NCI-H345 treated with DMSO at 0.1 percent for 48 hours (cell line): Measurements from ENCODE around the gene OCA2.

ENCODE experiments used
- DNase-seq: peaks from one replicate; lab custom pipeline; 2025; ENCODE audit not compliant: unreplicated experiment; lab: John Stamatoyannopoulos, UW

Gene OCA2

GRCh38 chr15:28082891-28083684 is 16.0 kb downstream of the OCA2 start:
- no peak for DNase-seq

- no peak for DNase-seq
Measured at GRCh38 chr15:28081594-28081993, 17.5 kb downstream of the OCA2 start.

DNA sequence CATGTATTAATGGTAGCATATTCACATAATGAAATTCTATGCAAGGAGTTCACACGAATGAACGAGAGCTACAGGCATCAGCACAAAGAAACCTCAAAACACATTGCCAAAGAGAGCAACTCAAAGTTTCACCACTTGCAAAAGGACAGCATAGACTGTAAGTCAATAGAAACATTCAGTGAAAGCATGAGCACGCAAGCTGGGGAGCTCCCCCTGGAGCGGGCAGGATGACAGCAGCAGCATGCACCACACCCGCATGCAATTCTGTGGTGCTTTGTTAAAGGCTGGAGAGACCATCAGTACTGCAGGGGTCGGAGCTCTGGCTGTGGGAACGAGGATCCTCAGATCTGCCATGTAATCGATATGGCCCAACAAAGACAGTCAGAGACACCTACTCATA is 18.7 kb downstream of the OCA2 start:
- no peak for DNase-seq

DNA sequence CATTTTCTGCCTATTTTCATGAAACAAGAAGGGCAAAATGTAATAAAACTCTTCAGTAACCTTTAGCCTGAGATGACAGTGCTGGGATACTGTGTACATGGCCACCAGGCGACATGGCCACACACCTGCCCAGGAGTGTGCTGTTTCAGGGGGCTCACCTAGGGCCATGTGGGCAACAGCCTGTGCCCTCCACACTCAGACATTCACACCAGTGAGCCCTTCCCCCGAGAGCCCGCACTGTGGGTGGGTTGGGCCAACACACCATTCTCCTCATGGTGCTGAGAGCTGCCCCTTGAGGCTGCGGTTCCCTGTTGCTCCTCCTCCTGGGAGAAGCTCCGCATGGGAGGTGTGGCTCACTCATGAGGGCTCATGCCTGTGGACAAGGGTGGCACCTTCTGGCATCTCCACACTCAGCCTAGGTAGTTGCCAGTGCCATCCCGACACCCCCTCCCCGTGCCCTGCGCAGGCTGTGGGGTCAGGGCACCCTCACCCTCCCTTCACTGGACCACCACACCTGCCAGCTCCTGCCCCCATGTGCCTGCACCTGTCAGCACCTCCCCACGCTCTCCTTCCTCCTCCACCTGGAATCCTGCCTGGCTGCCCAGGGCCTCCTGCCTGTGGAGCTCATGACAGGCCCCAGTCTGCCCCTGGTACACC is 19.7 kb downstream of the OCA2 start:
- DNase-seq: no peak

DNA sequence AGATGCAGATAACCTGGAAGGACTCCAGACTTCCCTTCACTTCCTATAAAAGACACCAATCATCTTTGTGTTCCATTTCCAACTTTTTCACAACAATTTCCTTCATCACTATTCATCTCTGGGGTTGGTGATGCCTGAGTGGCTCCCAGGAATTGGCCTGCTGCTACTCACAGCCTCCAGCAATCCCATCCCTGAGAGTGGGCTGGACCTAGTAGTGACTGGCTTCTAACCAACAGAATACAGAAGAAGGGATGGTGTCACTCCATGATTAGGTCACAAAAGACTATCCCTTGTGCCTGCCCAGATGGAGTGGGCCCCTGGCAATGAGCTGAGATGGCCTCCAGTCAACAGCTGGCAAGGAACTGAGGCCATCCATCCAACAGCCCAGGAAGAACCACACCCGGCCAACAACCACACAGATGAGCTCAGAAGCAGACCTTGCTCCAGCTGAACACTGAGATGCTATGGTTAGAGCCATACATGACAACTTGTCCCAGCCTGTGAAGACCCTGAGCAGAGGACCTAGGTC is 20.9 kb downstream of the OCA2 start:
- no peak for DNase-seq

GRCh38 chr15:28075573-28075972 is 23.5 kb downstream of the OCA2 start:
- no peak for DNase-seq

DNA sequence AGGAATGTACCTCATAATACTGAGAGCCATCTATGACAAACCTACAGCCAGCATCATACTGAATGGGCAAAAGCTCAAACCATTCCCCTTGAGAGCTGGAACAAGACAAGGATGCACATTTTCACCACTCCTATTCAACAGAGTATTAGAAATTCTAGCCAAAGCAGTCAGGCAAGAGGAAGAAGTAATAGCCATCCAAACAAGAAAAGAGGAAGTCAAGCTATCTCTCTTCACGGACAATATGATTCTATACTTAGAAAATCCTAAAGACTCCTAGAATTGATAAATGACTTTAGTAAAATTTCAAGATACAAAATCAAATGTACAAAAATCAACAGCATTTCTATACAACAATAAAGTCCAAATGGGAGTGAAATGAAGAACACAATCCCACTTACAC is 30.2 kb downstream of the OCA2 start:
- DNase-seq: no peak

- DNase-seq: no peak
Measured at GRCh38 chr15:28066231-28066630, 32.9 kb downstream of the OCA2 start.

GRCh38 chr15:28060005-28060404 is 39.1 kb downstream of the OCA2 start:
- peak; percentile 6 for DNase-seq

DNA sequence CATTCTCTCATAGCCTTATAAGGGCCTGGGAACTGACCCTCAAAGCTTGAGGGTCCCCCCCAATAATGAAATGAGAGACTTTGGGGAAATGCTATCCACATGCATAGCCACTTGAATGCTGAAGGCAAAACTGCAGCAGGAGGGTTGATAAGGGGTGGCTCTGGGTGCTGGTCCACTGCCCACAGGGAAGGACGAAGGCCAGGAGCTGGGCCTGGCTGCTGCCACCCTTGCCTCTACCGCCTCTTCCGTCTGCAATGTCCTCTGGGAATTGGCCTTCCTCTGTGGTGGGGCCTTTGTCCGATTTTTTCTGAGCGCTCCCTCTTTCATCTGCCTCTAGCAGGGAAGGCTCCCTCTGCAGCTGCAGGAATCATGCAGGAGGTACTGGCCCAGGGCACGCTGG is 41.0 kb downstream of the OCA2 start:
- DNase-seq: no peak

- DNase-seq: no peak
Measured at GRCh38 chr15:28051955-28052633, 47.0 kb downstream of the OCA2 start.

DNA sequence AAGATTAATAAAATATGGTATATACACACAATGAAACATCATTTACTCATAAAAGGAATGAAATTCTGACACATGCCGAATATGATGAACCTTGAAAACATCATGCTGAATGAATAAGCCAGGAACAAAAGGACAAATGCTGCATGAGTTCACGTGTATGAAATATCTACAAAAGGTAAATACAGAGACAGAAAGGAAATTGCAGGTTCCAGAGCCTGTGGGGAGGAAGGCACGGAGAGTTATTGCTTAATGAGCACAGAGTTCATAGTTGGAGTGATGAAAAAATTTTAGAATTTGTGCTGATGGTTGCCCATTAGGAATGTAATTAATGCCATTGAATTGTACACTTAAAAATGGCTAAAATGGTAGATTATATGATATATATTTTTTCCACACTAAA is 49.5 kb downstream of the OCA2 start:
- DNase-seq: no peak

DNA sequence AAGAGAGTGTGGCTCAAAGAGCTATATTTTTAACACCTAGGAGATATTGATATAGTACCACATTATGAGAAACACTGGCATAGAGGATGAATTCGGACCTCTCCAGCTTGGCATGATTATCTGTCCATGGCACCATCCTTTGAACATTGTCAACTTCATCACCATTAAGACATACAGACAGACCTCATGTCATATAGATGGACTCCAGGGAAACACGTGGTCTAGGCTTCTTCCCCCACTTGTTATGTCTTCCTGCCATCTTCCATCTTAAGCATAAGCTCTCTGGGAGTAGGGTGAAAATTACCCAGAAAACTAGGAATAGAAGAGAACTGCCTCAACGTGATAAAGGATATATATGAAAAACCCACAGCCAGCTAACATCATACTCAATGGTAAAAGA is 51.8 kb downstream of the OCA2 start:
- DNase-seq: no peak

DNA sequence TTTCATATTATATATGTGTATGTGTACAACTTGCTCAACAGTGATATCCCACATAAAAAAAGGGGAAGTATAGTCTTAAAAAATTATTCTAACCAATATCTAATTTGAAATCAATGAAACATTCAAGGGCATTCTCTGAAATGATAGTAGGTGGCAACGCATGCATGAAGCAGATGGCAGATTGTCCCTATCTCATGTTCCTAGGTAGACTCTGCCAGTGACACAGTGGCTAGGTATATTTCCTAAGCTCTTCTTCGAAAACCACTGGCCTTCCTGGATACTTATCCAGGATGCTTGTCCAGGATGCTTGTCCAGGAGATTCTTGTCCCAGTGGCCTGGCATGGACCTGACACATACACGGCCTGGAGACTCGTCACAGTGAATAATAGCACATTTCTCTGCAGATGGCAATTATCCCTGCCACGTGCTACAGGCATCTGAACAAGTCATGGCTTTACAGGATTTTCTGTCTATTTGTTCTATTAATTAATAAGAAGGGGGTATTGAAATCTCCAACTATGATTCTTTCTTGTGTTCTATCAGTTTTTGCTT is 54.9 kb downstream of the OCA2 start:
- no peak for DNase-seq

DNA sequence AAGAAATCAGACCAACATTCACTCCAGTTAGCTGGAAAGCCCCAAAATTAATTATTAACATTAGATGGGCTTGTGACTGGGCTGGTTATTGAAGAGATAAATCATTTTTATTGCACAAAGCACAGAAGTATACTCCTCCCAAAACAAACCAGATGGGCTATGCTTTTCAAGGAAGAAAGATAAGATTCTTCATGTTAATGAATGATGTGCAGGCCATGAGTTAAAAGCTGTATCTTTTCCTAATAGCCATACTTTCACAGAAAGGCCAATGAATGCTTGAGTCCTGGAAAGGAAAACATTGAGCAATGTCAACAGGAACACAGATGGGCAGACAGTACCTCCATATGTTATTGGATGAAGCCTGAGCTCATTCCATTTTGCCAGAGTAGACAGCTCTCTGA is 55.4 kb downstream of the OCA2 start:
- DNase-seq: no peak

- no peak for DNase-seq
Measured at GRCh38 chr15:28037969-28038590, 61.0 kb downstream of the OCA2 start.

- DNase-seq: no peak
Measured at GRCh38 chr15:28033443-28033842, 65.7 kb downstream of the OCA2 start.

DNA sequence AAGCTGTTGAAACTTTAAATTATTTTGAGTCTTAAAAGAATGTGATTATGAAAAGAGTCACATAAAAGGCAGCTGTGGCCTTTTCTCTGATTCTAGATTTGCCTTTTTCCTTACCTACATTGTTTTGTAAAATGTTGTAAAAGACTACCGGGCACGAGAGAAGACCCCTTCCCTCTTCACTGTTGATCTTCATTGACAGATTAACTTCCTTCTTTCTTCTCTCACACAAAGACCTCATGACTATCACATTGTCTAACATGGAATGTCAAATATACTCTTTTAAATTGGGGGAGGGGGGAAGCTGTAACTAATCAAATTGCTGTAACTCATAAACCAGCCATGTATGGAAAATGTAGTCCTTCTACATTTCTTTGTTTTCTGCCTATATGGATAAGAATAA is 68.3 kb downstream of the OCA2 start:
- no peak for DNase-seq

GRCh38 chr15:28027714-28028076 is 71.4 kb downstream of the OCA2 start:
- DNase-seq: no peak

GRCh38 chr15:28026764-28027713 is 72.1 kb downstream of the OCA2 start:
- no peak for DNase-seq
